ENCODE data around the gene LRRC49.
A peak's percentile ranks its signal among the peaks of the same experiment; 100 is the strongest.
"Not testable (repeated sequence)": the region's sequence is repeated elsewhere in the genome, so short reads cannot be mapped to it uniquely, and the experiment has no call there.

The LRRC49 gene

DNA sequence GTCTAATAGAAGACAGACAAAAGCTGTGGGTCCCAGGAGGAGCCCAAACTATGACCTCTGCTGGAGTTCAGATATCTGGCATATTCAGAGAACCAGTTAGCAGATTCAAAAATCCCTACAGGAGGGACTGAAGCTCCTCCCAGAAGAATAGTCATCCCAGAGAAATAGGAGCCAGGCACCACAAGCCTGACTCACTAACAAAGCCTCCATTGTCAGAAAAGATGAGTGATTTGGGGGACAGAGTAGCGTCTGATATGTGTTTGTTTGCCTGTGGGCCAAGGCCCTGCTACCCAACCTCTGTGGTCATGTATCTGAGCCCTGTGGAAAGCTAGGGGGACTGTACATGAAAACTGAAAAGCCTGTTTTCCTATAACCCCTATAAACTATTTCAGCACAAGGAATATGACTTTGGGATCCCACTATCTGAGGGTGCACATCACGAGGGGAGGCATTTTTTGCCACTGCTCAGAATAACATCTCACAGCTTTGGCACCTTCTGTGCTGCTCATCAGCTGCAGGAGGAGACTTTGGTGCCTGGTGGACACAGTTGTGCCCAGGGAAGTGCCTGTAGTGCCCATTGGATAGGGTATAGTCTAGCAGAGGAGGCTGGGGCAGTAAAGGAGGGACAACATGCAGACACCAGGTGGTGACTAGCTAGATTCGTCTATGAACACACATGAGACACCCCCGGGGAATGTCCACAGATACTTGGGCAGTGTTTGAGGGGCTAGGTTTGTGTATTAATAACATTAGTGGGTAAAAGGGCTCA is 29.0 kb upstream of the LRRC49 start:
- no peak overlapping the region for H3K27ac ChIP-seq
- TF ChIP-seq POLR2AphosphoS5 (IDR thresholded peaks at IDR 0.05; ENCODE audit: borderline replicate concordance, low read depth, low read length) (no peak), EZH2 (IDR thresholded peaks at IDR 0.05) (no peak), FOXP2 (optimal IDR thresholded peaks at IDR 0.05; ENCODE audit: control extremely low read depth, extremely low read length, insufficient read depth) (no peak)
- H3K9ac ChIP-seq (ENCODE audit: insufficient read length): no peak overlapping the region
- DNase-seq (ENCODE audit: low read depth, low spot score): no peak
- no peaks in the 10 kb centered on the region for H3K9me3 ChIP-seq (ENCODE audit: low read depth, low read length)
- H3K36me3 ChIP-seq (ENCODE audit: insufficient read depth, low read length): no peaks in the 10 kb centered on the region
- H3K4me3 ChIP-seq: no peak overlapping the region

- Histone ChIP-seq H3K9ac (ENCODE audit: insufficient read length) (no peak overlapping the region), H3K9me3 (ENCODE audit: low read depth, low read length) (no peaks in the 10 kb centered on the region), H3K27ac (no peak overlapping the region), H3K36me3 (ENCODE audit: insufficient read depth, low read length) (no peaks in the 10 kb centered on the region), H3K4me3 (no peak overlapping the region)
- TF ChIP-seq EZH2 (IDR thresholded peaks at IDR 0.05): no peak
- TF ChIP-seq POLR2AphosphoS5 (IDR thresholded peaks at IDR 0.05; ENCODE audit: borderline replicate concordance, low read depth, low read length): no peak
- TF ChIP-seq FOXP2 (optimal IDR thresholded peaks at IDR 0.05; ENCODE audit: control extremely low read depth, extremely low read length, insufficient read depth): no peak
- DNase-seq (ENCODE audit: low read depth, low spot score): no peak
Observed at GRCh38 chr15:70866982-70867641, 25.5 kb upstream of the LRRC49 start.

GRCh38 chr15:70867911-70868467 is 24.6 kb upstream of the LRRC49 start:
- H3K9me3 ChIP-seq (ENCODE audit: low read depth, low read length): no peaks in the 10 kb centered on the region
- H3K4me3 ChIP-seq: no peak overlapping the region
- TF ChIP-seq EZH2 (IDR thresholded peaks at IDR 0.05): no peak
- TF ChIP-seq POLR2AphosphoS5 (IDR thresholded peaks at IDR 0.05; ENCODE audit: borderline replicate concordance, low read depth, low read length): no peak
- TF ChIP-seq FOXP2 (optimal IDR thresholded peaks at IDR 0.05; ENCODE audit: control extremely low read depth, extremely low read length, insufficient read depth): no peak
- no peak for DNase-seq (ENCODE audit: low read depth, low spot score)
- H3K9ac ChIP-seq (ENCODE audit: insufficient read length): no peak overlapping the region
- H3K36me3 ChIP-seq (ENCODE audit: insufficient read depth, low read length): no peaks in the 10 kb centered on the region
- no peak overlapping the region for H3K27ac ChIP-seq

DNA sequence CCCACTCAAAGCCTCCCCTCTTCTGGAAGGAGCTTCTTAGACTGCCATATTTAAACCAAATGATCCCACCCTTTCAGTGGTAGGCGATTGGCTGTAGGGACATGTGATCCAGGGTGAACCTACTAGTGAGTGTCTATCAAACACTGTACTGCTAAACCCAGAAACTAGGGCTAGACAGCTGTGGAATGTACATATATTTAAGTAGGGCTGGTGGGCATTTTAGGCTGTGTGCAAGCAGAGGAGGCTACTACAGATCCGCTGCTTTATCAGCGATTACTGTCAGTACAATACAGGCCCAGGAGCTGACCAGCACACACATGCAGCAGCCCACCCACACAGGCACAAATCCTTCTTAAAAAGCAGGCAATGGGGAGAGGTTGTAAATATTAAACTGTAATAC is 23.3 kb upstream of the LRRC49 start:
- TF ChIP-seq EZH2 (IDR thresholded peaks at IDR 0.05): no peak
- DNase-seq (ENCODE audit: low read depth, low spot score): no peak
- H3K9ac ChIP-seq (ENCODE audit: insufficient read length): no peak overlapping the region
- no peaks in the 10 kb centered on the region for H3K36me3 ChIP-seq (ENCODE audit: insufficient read depth, low read length)
- no peaks in the 10 kb centered on the region for H3K9me3 ChIP-seq (ENCODE audit: low read depth, low read length)
- H3K27ac ChIP-seq: peak overlapping the region; percentile 61; the same call in 1 of the 2 replicates
- H3K4me3 ChIP-seq: no peak overlapping the region

- no peak for DNase-seq (ENCODE audit: low read depth, low spot score)
- no peak for TF ChIP-seq EZH2 (IDR thresholded peaks at IDR 0.05)
- no peak for TF ChIP-seq POLR2AphosphoS5 (IDR thresholded peaks at IDR 0.05; ENCODE audit: borderline replicate concordance, low read depth, low read length)
- no peak for TF ChIP-seq FOXP2 (optimal IDR thresholded peaks at IDR 0.05; ENCODE audit: control extremely low read depth, extremely low read length, insufficient read depth)
- H3K4me3 ChIP-seq: no peak overlapping the region
- peak overlapping the region; percentile 61; the same call in 1 of the 2 replicates for H3K27ac ChIP-seq
- no peak overlapping the region for H3K9ac ChIP-seq (ENCODE audit: insufficient read length)
- H3K36me3 ChIP-seq (ENCODE audit: insufficient read depth, low read length): no peaks in the 10 kb centered on the region
- H3K9me3 ChIP-seq (ENCODE audit: low read depth, low read length): no peaks in the 10 kb centered on the region
Observed at GRCh38 chr15:70870051-70870450, 22.6 kb upstream of the LRRC49 start.

- H3K9me3 ChIP-seq (ENCODE audit: low read depth, low read length); H3K9ac ChIP-seq (ENCODE audit: insufficient read length); H3K4me3 ChIP-seq; DNase-seq (ENCODE audit: low read depth, low spot score); H3K27ac ChIP-seq; H3K36me3 ChIP-seq (ENCODE audit: insufficient read depth, low read length): not testable (repeated sequence)
Observed at GRCh38 chr15:70871490-70871889, 21.1 kb upstream of the LRRC49 start.

GRCh38 chr15:70873232-70874054 is 19.2 kb upstream of the LRRC49 start:
- H3K9me3 ChIP-seq (ENCODE audit: low read depth, low read length): no peaks in the 10 kb centered on the region
- H3K27ac ChIP-seq: no peak overlapping the region
- H3K4me3 ChIP-seq: no peak overlapping the region
- no peak for TF ChIP-seq POLR2AphosphoS5 (IDR thresholded peaks at IDR 0.05; ENCODE audit: borderline replicate concordance, low read depth, low read length)
- no peak for TF ChIP-seq FOXP2 (optimal IDR thresholded peaks at IDR 0.05; ENCODE audit: control extremely low read depth, extremely low read length, insufficient read depth)
- no peak for TF ChIP-seq EZH2 (IDR thresholded peaks at IDR 0.05)
- H3K9ac ChIP-seq (ENCODE audit: insufficient read length): no peak overlapping the region
- no peaks in the 10 kb centered on the region for H3K36me3 ChIP-seq (ENCODE audit: insufficient read depth, low read length)
- no peak for DNase-seq (ENCODE audit: low read depth, low spot score)

DNA sequence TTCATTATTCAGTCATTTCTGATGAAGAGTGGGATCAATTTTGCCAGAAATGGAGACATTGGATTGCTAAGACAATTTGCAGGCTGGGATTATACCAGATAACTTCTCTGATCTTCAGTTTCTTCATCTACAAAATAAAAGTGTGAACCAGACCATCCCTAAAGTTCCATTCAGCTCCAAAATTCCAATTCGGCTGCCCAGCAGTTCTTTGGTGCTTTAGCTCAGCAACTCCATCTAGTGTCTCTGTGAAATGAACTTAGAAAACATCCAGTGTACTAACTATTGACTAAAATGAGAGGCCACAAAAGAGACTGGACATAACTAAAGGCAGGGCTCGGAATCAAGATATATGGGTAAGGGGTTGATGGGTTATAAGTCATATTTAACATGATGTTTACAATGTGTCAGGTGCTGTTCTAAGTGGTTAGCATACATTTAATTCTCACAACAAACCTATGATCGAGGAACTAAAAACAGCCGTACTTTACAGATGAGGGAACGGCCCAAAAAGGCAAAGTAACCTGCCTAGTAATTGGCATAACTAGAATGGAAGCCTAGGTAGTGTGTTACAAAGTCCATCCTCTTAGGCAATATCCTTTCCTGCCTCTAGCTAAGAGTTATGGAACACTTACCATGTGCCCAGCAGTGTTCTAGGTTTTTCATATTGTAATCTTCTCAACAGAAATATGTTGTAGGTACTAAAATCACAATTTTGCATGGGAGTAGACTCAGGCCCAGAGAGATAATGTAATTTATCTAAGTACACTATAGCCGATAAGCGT is 17.4 kb upstream of the LRRC49 start:
- no peaks in the 10 kb centered on the region for H3K9me3 ChIP-seq (ENCODE audit: low read depth, low read length)
- H3K36me3 ChIP-seq (ENCODE audit: insufficient read depth, low read length): no peaks in the 10 kb centered on the region
- H3K27ac ChIP-seq: no peak overlapping the region
- no peak overlapping the region for H3K9ac ChIP-seq (ENCODE audit: insufficient read length)
- TF ChIP-seq FOXP2 (optimal IDR thresholded peaks at IDR 0.05; ENCODE audit: control extremely low read depth, extremely low read length, insufficient read depth) (no peak), EZH2 (IDR thresholded peaks at IDR 0.05) (no peak), POLR2AphosphoS5 (IDR thresholded peaks at IDR 0.05; ENCODE audit: borderline replicate concordance, low read depth, low read length) (no peak)
- no peak overlapping the region for H3K4me3 ChIP-seq
- no peak for DNase-seq (ENCODE audit: low read depth, low spot score)
